ENCODE measurements around the gene GALNTL6.

GALNTL6 gene

DNA sequence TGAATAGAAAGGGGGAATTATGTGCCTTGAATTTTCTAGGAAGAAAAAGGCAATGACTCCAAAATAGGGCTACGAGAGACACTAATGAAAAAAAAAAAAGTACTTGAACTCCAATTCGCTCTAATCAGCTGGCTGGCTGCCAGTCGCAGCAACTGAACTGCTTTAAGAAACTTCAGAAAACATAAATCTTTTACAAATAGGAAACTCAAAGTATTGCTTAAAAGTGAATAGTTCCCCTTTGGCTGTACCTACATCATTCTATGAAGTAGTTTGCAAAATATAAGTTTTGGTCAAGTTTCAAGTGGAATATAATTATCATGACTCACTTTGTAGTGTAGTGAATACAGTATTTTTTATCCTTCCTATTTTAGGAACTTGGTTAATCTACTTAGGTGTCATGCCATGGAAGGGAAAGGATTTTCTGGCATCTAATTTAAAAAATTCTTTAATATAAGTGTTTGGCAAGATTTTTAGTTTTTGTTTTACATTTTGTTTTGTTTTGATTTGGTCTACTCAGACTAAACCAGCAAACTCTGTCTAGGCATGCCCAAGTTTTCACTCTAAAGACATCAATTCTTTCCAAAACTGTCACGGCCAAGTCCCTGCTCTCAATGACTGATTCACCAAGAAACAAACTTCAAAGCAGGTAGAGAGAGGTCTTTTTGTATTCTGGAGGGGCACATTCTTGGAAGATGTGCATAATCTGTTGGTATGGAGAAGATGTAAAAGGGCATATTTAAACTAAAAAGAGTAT lies 973.0 kb downstream of the GALNTL6 start:
- Histone ChIP-seq H2BK120ac (ENCODE audit: low read depth, low read length) (no peak overlapping the region), H3K4me2 (ENCODE audit: low read length, poor library complexity, severe bottlenecking) (no peak overlapping the region), H4K8ac (ENCODE audit: low read length) (no peak overlapping the region), H3K18ac (ENCODE audit: low read depth in 1 of 2, low read length in 2 of 2) (no peak overlapping the region), H3K36me3 (ENCODE audit: control insufficient read depth in 1 of 2, insufficient read depth in 2 of 2, low read depth in 1 of 2, low read length in 2 of 2) (no peaks in the 10 kb centered on the region), H2BK15ac (ENCODE audit: low read depth, poor library complexity, severe bottlenecking) (no peak overlapping the region), H3K14ac (ENCODE audit: low read length in 2 of 2) (no peak overlapping the region), H2BK5ac (ENCODE audit: low read depth, low read length, poor library complexity, severe bottlenecking) (no peak overlapping the region), H3K27ac (ENCODE audit: low read length, poor library complexity, severe bottlenecking) (no peak overlapping the region), H3K9ac (ENCODE audit: low read length) (no peak overlapping the region), H3K9me3 (ENCODE audit: control insufficient read depth, low read length) (no peaks in the 10 kb centered on the region), H2AFZ (ENCODE audit: low read depth, low read length) (no peak overlapping the region), H3K79me1 (replicated peaks; ENCODE audit: low read length, poor library complexity, severe bottlenecking) (no peaks in the 10 kb centered on the region), H2AK5ac (ENCODE audit: low read length, severe bottlenecking) (no peak overlapping the region), H2BK12ac (ENCODE audit: low read length in 2 of 2) (no peak overlapping the region), H3K4ac (ENCODE audit: low read depth in 1 of 2, low read length in 2 of 2) (no peak overlapping the region), H3K4me1 (ENCODE audit: control insufficient read depth, insufficient read depth, low read depth, low read length) (no peaks in the 10 kb centered on the region), H4K91ac (ENCODE audit: low read length) (no peak overlapping the region), H3K23ac (ENCODE audit: low read length in 2 of 2) (no peak overlapping the region), H3K4me3 (ENCODE audit: insufficient read depth in 1 of 2, low read depth in 1 of 2, low read length in 2 of 2) (no peak overlapping the region), H3K27me3 (ENCODE audit: control insufficient read depth in 1 of 2, insufficient read depth in 1 of 2, low read length in 2 of 2) (no peaks in the 10 kb centered on the region)
- WGBS = 60% methylated on average over 1 of the region's 4 CpGs
- peak; percentile 34 for DNase-seq

DNA sequence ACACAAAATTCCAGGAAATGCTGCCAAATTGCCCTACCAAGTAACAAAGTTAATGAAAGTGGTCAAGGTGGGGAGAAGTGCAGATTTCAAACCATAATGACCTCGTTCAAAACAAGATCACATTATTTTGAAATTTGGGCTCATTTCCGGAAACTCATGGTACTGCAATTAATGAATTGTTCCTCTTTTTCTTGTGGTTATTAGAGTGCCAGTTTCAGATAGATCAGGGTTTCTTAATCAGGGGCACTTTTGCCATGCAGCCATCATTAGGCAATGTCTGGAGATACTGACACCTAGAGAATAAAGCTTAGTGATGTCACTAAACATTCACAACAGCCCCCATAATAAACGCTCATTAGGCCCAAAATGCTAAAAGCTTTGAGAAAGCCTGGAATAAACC lies 973.9 kb downstream of the GALNTL6 start:
- Histone ChIP-seq H3K18ac (ENCODE audit: low read depth in 1 of 2, low read length in 2 of 2) (no peak overlapping the region), H2BK120ac (ENCODE audit: low read depth, low read length) (no peak overlapping the region), H3K36me3 (ENCODE audit: control insufficient read depth in 1 of 2, insufficient read depth in 2 of 2, low read depth in 1 of 2, low read length in 2 of 2) (no peaks in the 10 kb centered on the region), H3K27ac (ENCODE audit: low read length, poor library complexity, severe bottlenecking) (no peak overlapping the region), H3K4me1 (ENCODE audit: control insufficient read depth, insufficient read depth, low read depth, low read length) (no peaks in the 10 kb centered on the region), H4K8ac (ENCODE audit: low read length) (no peak overlapping the region), H3K4me3 (ENCODE audit: insufficient read depth in 1 of 2, low read depth in 1 of 2, low read length in 2 of 2) (no peak overlapping the region), H3K14ac (ENCODE audit: low read length in 2 of 2) (no peak overlapping the region), H3K4ac (ENCODE audit: low read depth in 1 of 2, low read length in 2 of 2) (no peak overlapping the region), H2BK5ac (ENCODE audit: low read depth, low read length, poor library complexity, severe bottlenecking) (no peak overlapping the region), H3K4me2 (ENCODE audit: low read length, poor library complexity, severe bottlenecking) (no peak overlapping the region), H3K9ac (ENCODE audit: low read length) (no peak overlapping the region), H3K79me1 (replicated peaks; ENCODE audit: low read length, poor library complexity, severe bottlenecking) (no peaks in the 10 kb centered on the region), H3K23ac (ENCODE audit: low read length in 2 of 2) (no peak overlapping the region), H2AK5ac (ENCODE audit: low read length, severe bottlenecking) (no peak overlapping the region), H2BK15ac (ENCODE audit: low read depth, poor library complexity, severe bottlenecking) (no peak overlapping the region), H3K9me3 (ENCODE audit: control insufficient read depth, low read length) (no peaks in the 10 kb centered on the region), H2AFZ (ENCODE audit: low read depth, low read length) (no peak overlapping the region), H3K27me3 (ENCODE audit: control insufficient read depth in 1 of 2, insufficient read depth in 1 of 2, low read length in 2 of 2) (no peaks in the 10 kb centered on the region), H2BK12ac (ENCODE audit: low read length in 2 of 2) (no peak overlapping the region), H4K91ac (ENCODE audit: low read length) (no peak overlapping the region)
- no peak for DNase-seq
- WGBS = 95% methylated on average over 3 of the region's 3 CpGs

DNA sequence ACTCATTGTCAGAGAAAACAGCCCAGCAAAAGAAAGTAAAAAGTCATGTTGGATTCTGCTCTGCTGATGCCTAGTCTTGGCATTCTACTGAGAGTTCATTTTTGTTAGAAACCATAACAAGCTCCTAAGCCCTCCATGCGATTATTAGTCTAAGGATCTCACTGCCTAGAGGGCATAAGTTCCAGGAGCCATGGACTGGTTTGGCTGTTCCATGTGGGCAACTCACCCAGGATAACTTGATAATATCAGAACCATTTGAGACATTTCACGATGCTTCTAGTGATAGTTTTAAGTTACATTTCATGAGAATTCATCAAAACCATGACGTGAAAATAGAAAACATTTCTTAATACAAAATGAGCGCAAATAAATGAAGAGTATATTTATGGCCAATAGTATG lies 978.6 kb downstream of the GALNTL6 start:
- Histone ChIP-seq H3K4me3 (ENCODE audit: insufficient read depth in 1 of 2, low read depth in 1 of 2, low read length in 2 of 2) (no peak overlapping the region), H2BK5ac (ENCODE audit: low read depth, low read length, poor library complexity, severe bottlenecking) (no peak overlapping the region), H4K8ac (ENCODE audit: low read length) (no peak overlapping the region), H2BK12ac (ENCODE audit: low read length in 2 of 2) (no peak overlapping the region), H3K9ac (ENCODE audit: low read length) (no peak overlapping the region), H3K14ac (ENCODE audit: low read length in 2 of 2) (no peak overlapping the region), H4K91ac (ENCODE audit: low read length) (no peak overlapping the region), H2AFZ (ENCODE audit: low read depth, low read length) (no peak overlapping the region), H3K27ac (ENCODE audit: low read length, poor library complexity, severe bottlenecking) (no peak overlapping the region), H2AK5ac (ENCODE audit: low read length, severe bottlenecking) (no peak overlapping the region), H2BK15ac (ENCODE audit: low read depth, poor library complexity, severe bottlenecking) (no peak overlapping the region), H3K4me1 (ENCODE audit: control insufficient read depth, insufficient read depth, low read depth, low read length) (no peaks in the 10 kb centered on the region), H3K9me3 (ENCODE audit: control insufficient read depth, low read length) (no peaks in the 10 kb centered on the region), H3K4me2 (ENCODE audit: low read length, poor library complexity, severe bottlenecking) (no peak overlapping the region), H3K4ac (ENCODE audit: low read depth in 1 of 2, low read length in 2 of 2) (no peak overlapping the region), H3K36me3 (ENCODE audit: control insufficient read depth in 1 of 2, insufficient read depth in 2 of 2, low read depth in 1 of 2, low read length in 2 of 2) (no peaks in the 10 kb centered on the region), H3K18ac (ENCODE audit: low read depth in 1 of 2, low read length in 2 of 2) (no peak overlapping the region), H3K23ac (ENCODE audit: low read length in 2 of 2) (no peak overlapping the region), H3K79me1 (replicated peaks; ENCODE audit: low read length, poor library complexity, severe bottlenecking) (no peaks in the 10 kb centered on the region), H3K27me3 (ENCODE audit: control insufficient read depth in 1 of 2, insufficient read depth in 1 of 2, low read length in 2 of 2) (no peaks in the 10 kb centered on the region), H2BK120ac (ENCODE audit: low read depth, low read length) (no peak overlapping the region)
- DNase-seq = no peak
- WGBS = 100% methylated on average over 1 of the region's 4 CpGs

DNA sequence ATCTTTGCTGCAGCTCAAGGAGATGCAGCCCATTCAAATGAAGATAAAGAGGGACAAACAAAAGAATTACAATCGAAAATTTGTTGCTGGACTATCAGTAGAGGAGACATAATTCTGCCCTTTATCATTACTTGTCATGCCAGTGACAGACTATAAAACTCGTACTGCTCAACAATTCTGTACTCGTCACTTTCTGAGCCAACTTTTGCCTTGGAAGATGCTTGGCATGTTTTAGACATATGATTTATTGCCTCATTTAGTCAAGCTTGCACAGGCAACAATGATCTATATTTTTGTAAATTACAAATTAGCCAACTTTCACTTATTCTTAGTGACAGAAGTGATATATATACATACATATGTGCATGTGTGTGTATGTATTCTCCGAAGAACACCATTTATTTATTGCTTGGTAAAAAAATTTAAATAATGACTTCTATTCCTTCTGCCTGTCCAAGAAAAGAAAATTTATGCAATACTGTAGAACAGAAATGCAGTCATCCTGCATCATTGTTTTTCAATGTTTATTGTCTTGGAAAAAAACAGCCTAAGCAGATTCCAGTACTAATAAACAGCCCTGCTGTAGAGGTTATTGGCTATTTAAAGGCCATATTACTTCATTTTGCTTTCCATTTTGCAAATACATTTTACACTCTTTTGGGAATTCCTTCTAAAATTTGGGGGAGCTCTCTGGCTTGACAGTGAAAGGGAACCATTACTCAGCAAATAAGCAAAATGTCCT lies 980.5 kb downstream of the GALNTL6 start:
- Histone ChIP-seq H2BK15ac (ENCODE audit: low read depth, poor library complexity, severe bottlenecking) (no peak overlapping the region), H3K23ac (ENCODE audit: low read length in 2 of 2) (no peak overlapping the region), H4K91ac (ENCODE audit: low read length) (no peak overlapping the region), H4K8ac (ENCODE audit: low read length) (no peak overlapping the region), H2AK5ac (ENCODE audit: low read length, severe bottlenecking) (no peak overlapping the region), H3K36me3 (ENCODE audit: control insufficient read depth in 1 of 2, insufficient read depth in 2 of 2, low read depth in 1 of 2, low read length in 2 of 2) (no peaks in the 10 kb centered on the region), H3K9me3 (ENCODE audit: control insufficient read depth, low read length) (no peaks in the 10 kb centered on the region), H3K4me3 (ENCODE audit: insufficient read depth in 1 of 2, low read depth in 1 of 2, low read length in 2 of 2) (no peak overlapping the region), H3K4ac (ENCODE audit: low read depth in 1 of 2, low read length in 2 of 2) (no peak overlapping the region), H3K14ac (ENCODE audit: low read length in 2 of 2) (no peak overlapping the region), H3K4me1 (ENCODE audit: control insufficient read depth, insufficient read depth, low read depth, low read length) (no peaks in the 10 kb centered on the region), H3K18ac (ENCODE audit: low read depth in 1 of 2, low read length in 2 of 2) (no peak overlapping the region), H3K27ac (ENCODE audit: low read length, poor library complexity, severe bottlenecking) (no peak overlapping the region), H3K27me3 (ENCODE audit: control insufficient read depth in 1 of 2, insufficient read depth in 1 of 2, low read length in 2 of 2) (no peaks in the 10 kb centered on the region), H2BK5ac (ENCODE audit: low read depth, low read length, poor library complexity, severe bottlenecking) (no peak overlapping the region), H3K4me2 (ENCODE audit: low read length, poor library complexity, severe bottlenecking) (no peak overlapping the region), H2BK120ac (ENCODE audit: low read depth, low read length) (no peak overlapping the region), H2AFZ (ENCODE audit: low read depth, low read length) (no peak overlapping the region), H2BK12ac (ENCODE audit: low read length in 2 of 2) (no peak overlapping the region), H3K79me1 (replicated peaks; ENCODE audit: low read length, poor library complexity, severe bottlenecking) (no peaks in the 10 kb centered on the region), H3K9ac (ENCODE audit: low read length) (no peak overlapping the region)
- DNase-seq = no peak
- 69% methylated on average over 3 of the region's 4 CpGs for WGBS
